ENCODE results near the gene PPP2R3A. TPM values are rescaled to one million over a fixed set of nuclear protein-coding genes. Genes with fewer than 3 reads are reported as not detected.
"Not testable (repeated sequence)": the region's sequence is repeated elsewhere in the genome, so short reads cannot be mapped to it uniquely, and the experiment has no call there.

The PPP2R3A gene
- total RNA-seq, 2 experiments from 2014 or later: 0.05 to 0.21 TPM

DNA sequence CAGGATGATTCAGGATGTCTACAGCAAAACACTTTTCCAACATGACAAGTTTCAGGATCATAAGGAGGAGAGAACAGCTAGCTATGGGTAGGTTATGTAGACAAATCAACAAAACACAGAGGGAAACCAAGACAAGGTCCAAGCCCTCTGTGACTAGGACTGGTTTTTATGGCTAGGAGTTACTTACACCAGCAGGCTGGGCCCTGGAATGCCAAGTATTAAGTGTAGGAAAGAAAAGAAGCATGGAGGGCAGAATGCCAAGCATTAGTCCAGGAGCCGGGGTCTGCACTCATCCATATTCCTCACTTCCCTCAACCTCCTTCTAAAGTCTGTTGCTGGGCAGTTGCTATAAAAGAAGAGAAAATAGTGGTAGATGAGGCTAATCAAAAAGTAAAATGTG is 35.3 kb upstream of the PPP2R3A start:
- DNase-seq: no peak
- Mint-ChIP-seq H3K4me3 (no peak overlapping the region), H3K27ac (no peak overlapping the region), H3K4me1 (ENCODE audit: low read depth) (no peaks in the 10 kb centered on the region), H3K36me3 (ENCODE audit: low read depth) (no peaks in the 10 kb centered on the region), H3K9me3 (ENCODE audit: insufficient read depth) (no peaks in the 10 kb centered on the region), H3K27me3 (ENCODE audit: low read depth) (no peaks in the 10 kb centered on the region)
- ChIA-PET CTCF (no interaction called here), POLR2A (no interaction called here)
- ATAC-seq: no peak

DNA sequence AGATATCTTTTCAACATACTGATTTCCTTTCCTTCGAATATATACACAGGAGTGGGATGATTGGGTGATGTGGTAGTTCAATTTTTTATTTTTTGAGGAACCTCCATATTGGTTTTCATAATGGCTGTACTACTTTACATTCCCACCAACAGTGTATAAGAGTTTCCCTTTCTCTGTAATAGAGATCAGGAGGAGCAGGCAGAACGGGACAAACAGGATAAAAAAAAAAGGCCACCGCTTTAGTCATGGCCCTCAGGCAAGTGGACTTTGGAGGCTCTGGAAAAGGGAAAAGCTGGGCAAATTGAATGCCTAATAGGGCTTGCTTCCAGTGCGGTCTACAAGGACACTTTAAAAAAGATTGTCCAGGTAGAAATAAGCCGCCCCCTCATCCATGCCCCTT is 30.4 kb upstream of the PPP2R3A start:
- H3K36me3 Mint-ChIP-seq (ENCODE audit: low read depth); H3K27ac Mint-ChIP-seq; POLR2A ChIA-PET; DNase-seq; CTCF ChIA-PET; H3K27me3 Mint-ChIP-seq (ENCODE audit: low read depth); H3K4me1 Mint-ChIP-seq (ENCODE audit: low read depth); ATAC-seq; H3K4me3 Mint-ChIP-seq; H3K9me3 Mint-ChIP-seq (ENCODE audit: insufficient read depth): not testable (repeated sequence)

DNA sequence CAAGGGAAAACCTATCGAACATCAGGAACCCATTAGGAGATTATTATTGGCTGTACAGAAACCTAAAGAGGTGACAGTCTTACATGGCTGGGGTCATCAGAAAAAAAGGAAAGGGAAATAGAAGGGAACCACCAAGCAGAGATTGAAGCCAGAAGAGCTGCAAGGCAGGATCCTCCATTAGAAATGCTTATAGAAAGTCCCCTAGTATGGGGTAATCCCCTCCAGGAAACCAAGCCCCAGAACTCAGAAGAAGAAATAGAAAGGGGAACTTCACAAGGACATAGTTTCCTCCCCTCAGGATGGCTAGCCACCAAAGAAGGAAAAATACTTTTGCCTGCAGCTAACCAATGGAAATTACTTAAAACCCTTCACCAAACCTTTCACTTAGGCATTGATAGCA is 27.8 kb upstream of the PPP2R3A start:
- H3K4me1 Mint-ChIP-seq (ENCODE audit: low read depth); H3K36me3 Mint-ChIP-seq (ENCODE audit: low read depth); H3K4me3 Mint-ChIP-seq; CTCF ChIA-PET; ATAC-seq; DNase-seq; H3K27me3 Mint-ChIP-seq (ENCODE audit: low read depth); POLR2A ChIA-PET; H3K9me3 Mint-ChIP-seq (ENCODE audit: insufficient read depth); H3K27ac Mint-ChIP-seq: not testable (repeated sequence)

DNA sequence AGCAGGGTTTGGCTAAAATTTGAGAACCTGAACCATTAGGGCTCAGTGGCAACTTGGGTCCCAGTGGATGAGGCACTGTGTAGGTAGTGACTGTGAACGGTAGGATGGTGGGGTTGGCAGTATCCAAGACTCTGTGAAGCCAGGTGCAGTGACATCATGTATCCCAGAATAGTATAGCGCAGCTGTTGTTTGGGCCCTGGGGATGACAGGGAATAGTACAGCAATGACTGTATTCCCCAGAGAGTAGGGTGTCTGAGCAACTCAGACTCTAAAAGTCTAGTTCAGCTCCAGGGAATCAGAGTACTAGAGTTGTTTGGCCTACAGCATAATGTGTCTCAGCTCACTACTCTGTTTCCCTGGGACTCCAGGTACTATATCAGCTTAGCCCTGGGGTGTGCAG is 20.7 kb upstream of the PPP2R3A start:
- no peaks in the 10 kb centered on the region for H3K4me1 Mint-ChIP-seq (ENCODE audit: low read depth)
- POLR2A ChIA-PET: no interaction called here

DNA sequence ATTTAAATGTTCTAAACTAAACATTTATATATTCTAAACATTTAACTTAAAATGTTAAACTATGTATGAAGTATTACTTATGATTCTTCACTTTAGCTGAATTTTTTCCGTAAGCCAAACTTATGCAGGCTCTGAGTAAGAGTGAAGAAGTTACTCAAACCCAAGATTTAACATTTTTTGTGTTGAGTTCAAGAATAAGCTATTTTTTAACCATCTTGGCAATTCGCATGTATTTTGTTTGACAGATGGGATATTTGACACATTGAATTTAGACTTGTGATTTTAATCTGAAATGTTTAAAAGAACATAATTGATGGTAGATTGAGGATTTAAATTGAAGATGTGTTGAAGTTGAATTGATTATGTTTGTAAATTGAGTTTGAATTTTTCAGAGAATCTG is 14.6 kb upstream of the PPP2R3A start:
- H3K36me3 Mint-ChIP-seq (ENCODE audit: low read depth): no peaks in the 10 kb centered on the region
- ATAC-seq (no peak), DNase-seq (no peak)
- ChIA-PET CTCF (no interaction called here), POLR2A (no interaction called here)
- no peak overlapping the region for H3K4me3 Mint-ChIP-seq
- H3K9me3 Mint-ChIP-seq (ENCODE audit: insufficient read depth): no peaks in the 10 kb centered on the region
- H3K27me3 Mint-ChIP-seq (ENCODE audit: low read depth): peaks cover 4% of the 10 kb centered on the region
- H3K4me1 Mint-ChIP-seq (ENCODE audit: low read depth): no peaks in the 10 kb centered on the region
- H3K27ac Mint-ChIP-seq: no peak overlapping the region

More for the DNA sequence above, 20.7 kb upstream of the PPP2R3A start:
- ATAC-seq (no peak), DNase-seq (no peak)
- H3K27ac Mint-ChIP-seq: no peak overlapping the region
- CTCF ChIA-PET: no interaction called here
- no peak overlapping the region for H3K4me3 Mint-ChIP-seq
- H3K9me3 Mint-ChIP-seq (ENCODE audit: insufficient read depth): no peaks in the 10 kb centered on the region
- H3K27me3 Mint-ChIP-seq (ENCODE audit: low read depth): peaks cover 4% of the 10 kb centered on the region
- H3K36me3 Mint-ChIP-seq (ENCODE audit: low read depth): no peaks in the 10 kb centered on the region

DNA sequence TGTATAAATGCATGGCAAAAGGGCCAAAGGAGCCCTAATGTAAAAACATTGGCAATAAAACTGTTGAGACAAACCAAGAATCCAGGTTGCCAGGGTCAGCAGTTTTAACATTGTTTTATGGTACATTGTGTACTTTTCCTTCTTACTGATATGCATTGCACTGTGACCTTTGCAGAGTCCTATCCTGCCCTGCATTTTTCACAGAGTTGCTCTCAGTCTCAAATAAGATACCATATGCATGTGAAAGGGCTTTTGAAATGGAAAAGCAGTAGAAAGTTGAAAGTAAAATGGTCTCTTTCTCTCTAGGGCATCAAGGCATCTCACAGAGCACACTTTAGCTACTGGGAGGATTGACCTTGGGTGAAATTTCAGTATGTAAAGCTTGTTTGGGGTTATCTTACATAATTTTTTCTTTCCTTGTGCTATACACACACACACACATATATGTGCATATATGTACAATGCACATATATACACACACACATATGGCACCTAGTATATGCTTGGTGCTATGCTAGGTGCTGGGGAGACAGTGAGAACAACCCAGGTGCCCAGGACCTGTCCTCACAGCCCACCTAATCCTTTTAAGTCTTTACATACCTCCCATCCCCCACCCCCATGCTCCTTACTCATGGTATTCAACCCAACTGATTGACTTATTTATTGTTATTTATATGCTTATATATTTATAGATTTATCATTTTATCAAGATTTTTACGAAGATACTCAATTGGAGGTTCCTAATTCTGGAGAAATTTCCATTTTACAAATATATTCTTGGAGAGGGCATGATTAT is 1.2 kb upstream of the PPP2R3A start:
- no peak for ATAC-seq
- peaks cover 33% of the 10 kb centered on the region for H3K27me3 Mint-ChIP-seq (ENCODE audit: low read depth)
- POLR2A ChIA-PET: no interaction called here

DNA sequence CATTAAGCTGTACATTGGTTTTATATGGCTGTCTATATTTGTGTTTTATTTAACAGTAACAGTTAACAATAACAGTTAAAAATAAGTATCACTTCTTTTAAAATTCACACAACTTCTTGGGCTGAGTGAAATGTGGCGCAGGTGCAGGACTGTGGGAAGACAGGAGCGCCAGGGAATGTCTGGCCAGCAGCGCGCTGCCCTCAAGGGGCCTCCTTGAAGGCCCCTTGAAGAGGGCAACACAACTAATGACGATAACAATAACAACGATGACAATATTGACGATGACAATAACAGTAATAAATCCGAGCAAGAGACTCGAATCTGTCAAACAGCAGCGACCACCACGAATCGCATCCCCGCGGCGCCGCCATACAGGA is 411 bp upstream of the PPP2R3A start:
- H3K27ac Mint-ChIP-seq: no peak overlapping the region
- no peaks in the 10 kb centered on the region for H3K36me3 Mint-ChIP-seq (ENCODE audit: low read depth)
- H3K4me1 Mint-ChIP-seq (ENCODE audit: low read depth): peaks cover 7% of the 10 kb centered on the region
- H3K4me3 Mint-ChIP-seq: peak overlapping the region; percentile 57
- CTCF ChIA-PET: no interaction called here
- DNase-seq (no peak), ATAC-seq (no peak)
- peaks cover 5% of the 10 kb centered on the region for H3K9me3 Mint-ChIP-seq (ENCODE audit: insufficient read depth)
- peaks cover 33% of the 10 kb centered on the region for H3K27me3 Mint-ChIP-seq (ENCODE audit: low read depth)
- POLR2A ChIA-PET: no interaction called here

More for the DNA sequence above, 1.2 kb upstream of the PPP2R3A start:
- no peak for DNase-seq
- H3K4me3 Mint-ChIP-seq: peak overlapping the region; percentile 57
- CTCF ChIA-PET: no interaction called here
- no peaks in the 10 kb centered on the region for H3K36me3 Mint-ChIP-seq (ENCODE audit: low read depth)
- peaks cover 5% of the 10 kb centered on the region for H3K9me3 Mint-ChIP-seq (ENCODE audit: insufficient read depth)
- peaks cover 7% of the 10 kb centered on the region for H3K4me1 Mint-ChIP-seq (ENCODE audit: low read depth)
- H3K27ac Mint-ChIP-seq: no peak overlapping the region

DNA sequence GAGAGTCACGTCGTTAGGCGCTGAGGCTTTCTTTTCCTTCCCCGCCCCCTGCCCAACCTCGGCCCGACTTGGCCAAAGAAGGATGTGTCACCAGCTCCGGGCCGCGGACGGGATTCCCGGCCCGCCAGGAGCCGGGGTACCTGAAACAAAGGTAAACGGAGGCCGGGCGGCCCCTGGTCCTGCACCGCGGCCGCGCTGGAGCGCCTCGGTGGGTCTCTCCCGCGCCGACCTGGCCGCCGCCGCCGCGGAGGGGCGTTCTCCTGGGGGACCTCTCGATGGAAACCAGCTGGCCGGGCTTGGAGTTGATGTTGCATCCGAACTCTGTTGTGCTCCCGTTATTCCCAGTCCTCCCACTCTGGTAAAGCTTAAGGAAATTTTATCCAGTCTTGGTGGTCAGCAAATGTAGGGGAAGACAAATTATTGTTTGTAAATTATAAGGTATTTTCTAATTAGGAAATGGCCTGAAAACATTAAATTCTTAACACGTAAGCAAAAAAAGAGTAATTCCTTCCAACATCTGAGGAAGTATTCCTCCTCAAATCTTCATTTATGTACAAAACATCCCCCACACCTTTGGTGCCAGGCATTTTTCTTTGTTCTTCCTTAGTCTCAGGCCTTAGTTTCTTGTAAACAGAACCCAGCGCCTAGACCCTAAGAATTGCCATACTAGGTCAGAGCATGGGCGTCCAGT is 888 bp downstream of the PPP2R3A start:
- H3K27ac Mint-ChIP-seq: no peak overlapping the region
- ChIA-PET POLR2A (no interaction called here), CTCF (no interaction called here)
- H3K36me3 Mint-ChIP-seq (ENCODE audit: low read depth): no peaks in the 10 kb centered on the region
- H3K9me3 Mint-ChIP-seq (ENCODE audit: insufficient read depth): peaks cover 5% of the 10 kb centered on the region
- DNase-seq (no peak), ATAC-seq (no peak)
- H3K4me1 Mint-ChIP-seq (ENCODE audit: low read depth): peaks cover 9% of the 10 kb centered on the region
- peaks cover 33% of the 10 kb centered on the region for H3K27me3 Mint-ChIP-seq (ENCODE audit: low read depth)
- H3K4me3 Mint-ChIP-seq: peak overlapping the region; percentile 67

DNA sequence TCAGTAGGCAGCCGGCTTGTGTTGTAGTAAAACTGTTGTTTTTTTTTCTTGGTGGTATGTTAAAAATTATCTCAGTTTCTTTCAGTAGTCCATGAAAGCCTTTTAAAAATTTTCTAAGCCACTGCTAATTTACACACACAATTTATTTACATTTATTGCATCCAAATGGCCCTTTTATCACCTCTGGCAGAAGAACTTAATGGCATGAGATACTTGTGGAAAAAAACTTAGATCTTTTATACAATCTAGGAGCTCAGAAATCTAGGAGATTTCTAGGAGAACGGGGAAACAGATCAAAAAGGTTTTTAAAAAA is 1.4 kb downstream of the PPP2R3A start:
- Mint-ChIP-seq H3K36me3 (ENCODE audit: low read depth) (no peaks in the 10 kb centered on the region), H3K4me3 (peak overlapping the region; percentile 67), H3K4me1 (ENCODE audit: low read depth) (peaks cover 9% of the 10 kb centered on the region), H3K9me3 (ENCODE audit: insufficient read depth) (peaks cover 5% of the 10 kb centered on the region), H3K27ac (no peak overlapping the region), H3K27me3 (ENCODE audit: low read depth) (peaks cover 33% of the 10 kb centered on the region)
- DNase-seq: no peak
- POLR2A ChIA-PET: no interaction called here
- ATAC-seq: no peak
- CTCF ChIA-PET: no interaction called here

DNA sequence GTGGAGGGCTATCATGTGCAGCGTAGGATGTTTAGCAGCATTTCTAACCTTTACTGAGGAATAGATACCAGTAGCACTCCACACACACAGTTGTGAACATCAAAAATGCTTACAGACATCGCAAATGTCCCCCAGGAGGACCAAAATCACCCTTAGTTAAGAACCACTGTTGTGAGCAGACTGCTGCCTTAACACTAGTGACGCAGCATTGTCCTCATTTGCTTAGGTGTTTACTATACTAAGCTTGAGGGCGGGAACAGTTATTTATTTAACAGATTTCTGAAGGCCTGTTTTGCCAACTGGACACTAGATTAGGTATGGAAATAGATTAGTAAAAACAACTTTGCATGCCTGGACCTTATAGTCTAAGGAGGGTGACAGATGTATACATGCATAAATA is 2.3 kb downstream of the PPP2R3A start:
- peaks cover 31% of the 10 kb centered on the region for H3K27me3 Mint-ChIP-seq (ENCODE audit: low read depth)
- H3K9me3 Mint-ChIP-seq (ENCODE audit: insufficient read depth): peaks cover 5% of the 10 kb centered on the region
- no peak overlapping the region for H3K27ac Mint-ChIP-seq
- no peaks in the 10 kb centered on the region for H3K36me3 Mint-ChIP-seq (ENCODE audit: low read depth)
- ChIA-PET POLR2A (no interaction called here), CTCF (no interaction called here)
- peaks cover 9% of the 10 kb centered on the region for H3K4me1 Mint-ChIP-seq (ENCODE audit: low read depth)
- no peak overlapping the region for H3K4me3 Mint-ChIP-seq
- DNase-seq (no peak), ATAC-seq (no peak)

DNA sequence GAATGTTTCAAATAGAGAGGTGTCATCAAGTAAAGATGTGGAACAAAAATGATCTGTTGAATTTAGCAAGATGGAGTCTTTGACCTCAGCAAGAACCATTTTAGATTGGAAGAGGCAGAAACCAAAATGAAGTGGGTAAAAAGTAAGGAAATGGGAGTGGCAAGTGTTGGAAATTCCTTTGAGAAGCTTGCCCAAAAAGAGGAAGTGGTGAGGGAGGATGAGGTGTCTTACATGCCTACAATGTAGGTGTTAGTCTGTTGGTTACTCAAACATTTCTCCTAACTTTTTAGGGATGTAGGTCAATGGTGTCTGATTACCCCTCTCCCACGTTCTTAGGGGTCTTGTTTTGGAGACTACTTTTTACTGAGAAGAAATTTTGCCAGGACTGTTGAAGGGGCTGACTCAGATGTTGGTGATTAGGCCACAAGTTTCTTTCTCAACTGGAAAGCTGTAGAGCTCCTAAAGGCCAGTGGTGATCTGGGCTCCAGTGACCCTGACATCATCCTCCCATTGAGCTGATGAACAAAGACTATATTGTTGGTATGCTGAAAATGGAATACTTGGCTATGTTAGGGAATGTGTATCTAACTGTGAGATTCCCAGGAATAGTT is 5.1 kb downstream of the PPP2R3A start:
- Mint-ChIP-seq H3K4me3 (no peak overlapping the region), H3K4me1 (ENCODE audit: low read depth) (peaks cover 7% of the 10 kb centered on the region), H3K27me3 (ENCODE audit: low read depth) (peaks cover 23% of the 10 kb centered on the region), H3K36me3 (ENCODE audit: low read depth) (no peaks in the 10 kb centered on the region), H3K9me3 (ENCODE audit: insufficient read depth) (no peaks in the 10 kb centered on the region), H3K27ac (no peak overlapping the region)
- ATAC-seq: no peak
- POLR2A ChIA-PET: no interaction called here
- CTCF ChIA-PET: no interaction called here
- DNase-seq: no peak

DNA sequence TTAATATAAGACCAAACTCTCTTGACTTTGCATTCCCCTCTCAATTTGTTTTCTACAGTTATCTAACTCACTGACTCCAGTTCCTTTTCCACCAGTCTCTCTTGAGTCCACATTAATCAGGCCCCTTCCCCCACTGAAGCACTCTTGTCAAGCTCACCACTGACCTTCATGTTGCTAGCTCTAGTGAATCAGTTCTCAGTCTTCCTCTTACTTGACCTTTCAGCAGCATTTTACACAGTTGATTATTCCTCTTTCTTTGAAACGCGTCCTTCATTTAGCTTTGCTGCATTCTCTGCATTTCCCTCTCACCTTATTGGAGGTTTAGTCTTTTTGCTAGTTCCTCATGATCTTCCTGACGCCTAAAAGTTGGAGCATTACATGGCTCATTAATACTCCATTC is 8.3 kb downstream of the PPP2R3A start:
- peaks cover 4% of the 10 kb centered on the region for H3K27me3 Mint-ChIP-seq (ENCODE audit: low read depth)
- H3K36me3 Mint-ChIP-seq (ENCODE audit: low read depth): no peaks in the 10 kb centered on the region
- POLR2A ChIA-PET: no interaction called here
- ATAC-seq (no peak), DNase-seq (no peak)
- CTCF ChIA-PET: no interaction called here
- no peak overlapping the region for H3K4me3 Mint-ChIP-seq
- H3K4me1 Mint-ChIP-seq (ENCODE audit: low read depth): peaks cover 2% of the 10 kb centered on the region
- no peaks in the 10 kb centered on the region for H3K9me3 Mint-ChIP-seq (ENCODE audit: insufficient read depth)
- no peak overlapping the region for H3K27ac Mint-ChIP-seq

Measured in activated CD8-positive, alpha-beta T cell treated with anti-CD3 and anti-CD28 coated beads, Interleukin-2, amount 10 ng/mL, durations not matched to agents 7 days and 5 days (primary cell).